ENCODE data around the gene KCNH1.

KCNH1 gene

GRCh38 chr1:210830034-210831028 lies 303.6 kb downstream of the KCNH1 start (continued):
- TF ChIP-seq, protein P1, sequence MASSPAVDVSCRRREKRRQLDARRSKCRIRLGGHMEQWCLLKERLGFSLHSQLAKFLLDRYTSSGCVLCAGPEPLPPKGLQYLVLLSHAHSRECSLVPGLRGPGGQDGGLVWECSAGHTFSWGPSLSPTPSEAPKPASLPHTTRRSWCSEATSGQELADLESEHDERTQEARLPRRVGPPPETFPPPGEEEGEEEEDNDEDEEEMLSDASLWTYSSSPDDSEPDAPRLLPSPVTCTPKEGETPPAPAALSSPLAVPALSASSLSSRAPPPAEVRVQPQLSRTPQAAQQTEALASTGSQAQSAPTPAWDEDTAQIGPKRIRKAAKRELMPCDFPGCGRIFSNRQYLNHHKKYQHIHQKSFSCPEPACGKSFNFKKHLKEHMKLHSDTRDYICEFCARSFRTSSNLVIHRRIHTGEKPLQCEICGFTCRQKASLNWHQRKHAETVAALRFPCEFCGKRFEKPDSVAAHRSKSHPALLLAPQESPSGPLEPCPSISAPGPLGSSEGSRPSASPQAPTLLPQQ (tag by site-specific recombination; IDR thresholded peaks at IDR 0.05), result peak; percentile 60; the same call in 1 of the 2 replicates
- TF ChIP-seq SCRT1 (tag by site-specific recombination; IDR thresholded peaks at IDR 0.05; ENCODE audit: borderline replicate concordance) (peak; percentile 15; the same call in 1 of the 2 replicates), BCL11B (tag by site-specific recombination; IDR thresholded peaks at IDR 0.05; ENCODE audit: low read depth) (no peak), FEZF1 (tag by site-specific recombination; IDR thresholded peaks at IDR 0.05) (peak; percentile 93), ZBTB44 (tag by site-specific recombination; IDR thresholded peaks at IDR 0.05) (peak; percentile 74), ZNF654 (tag by site-specific recombination; IDR thresholded peaks at IDR 0.05; ENCODE audit: low read depth) (no peak), ZNF549 (tag by site-specific recombination; IDR thresholded peaks at IDR 0.05) (no peak), ZNF530 (tag by site-specific recombination; IDR thresholded peaks at IDR 0.05; ENCODE audit: low read depth) (no peak), PBX3 (CRISPR knock-in tag; IDR thresholded peaks at IDR 0.05) (no peak), MZF1 (tag by site-specific recombination; IDR thresholded peaks at IDR 0.05; ENCODE audit: borderline replicate concordance) (peak; percentile 59; the same call in 1 of the 2 replicates), ZNF510 (tag by site-specific recombination; IDR thresholded peaks at IDR 0.05; ENCODE audit: insufficient replicate concordance) (peak; percentile 10), KLF9 (tag by site-specific recombination; IDR thresholded peaks at IDR 0.05; ENCODE audit: low read depth) (no peak), ZBTB17 (tag by site-specific recombination; IDR thresholded peaks at IDR 0.05) (peak; percentile 45), ZNF366 (tag by site-specific recombination; conservative IDR thresholded peaks at IDR 0.05) (peak; percentile 60; the same call in 1 of the 2 replicates), KLF8 (tag by site-specific recombination; IDR thresholded peaks at IDR 0.05) (peak; percentile 41; the same call in 1 of the 2 replicates), KLF16 (tag by site-specific recombination; IDR thresholded peaks at IDR 0.05) (0 out of 2 replicates have a peak, but pooled peaks have one; percentile 47), ZFP37 (tag by site-specific recombination; IDR thresholded peaks at IDR 0.05) (no peak), HOXC10 (CRISPR knock-in tag; IDR thresholded peaks at IDR 0.05) (no peak), ZNF785 (tag by site-specific recombination; IDR thresholded peaks at IDR 0.05) (no peak), EGR2 (tag by site-specific recombination; IDR thresholded peaks at IDR 0.05; ENCODE audit: low read depth) (peak; percentile 59; the same call in 1 of the 2 replicates), RBAK (tag by site-specific recombination; IDR thresholded peaks at IDR 0.05) (no peak), TCF7L2 (IDR thresholded peaks at IDR 0.05; ENCODE audit: borderline replicate concordance, low read depth, low read length) (peak; percentile 65), PRDM1 (tag by site-specific recombination; IDR thresholded peaks at IDR 0.05) (no peak), GLI2 (tag by site-specific recombination; IDR thresholded peaks at IDR 0.05; ENCODE audit: borderline replicate concordance, low read depth) (peak; percentile 59), ZBTB7A (tag by site-specific recombination; IDR thresholded peaks at IDR 0.05; ENCODE audit: low read depth) (no peak), ZNF280D (tag by site-specific recombination; IDR thresholded peaks at IDR 0.05) (no peak), ZBTB8A (tag by site-specific recombination; IDR thresholded peaks at IDR 0.05) (no peak), ZNF16 (tag by site-specific recombination; IDR thresholded peaks at IDR 0.05; ENCODE audit: low read depth) (no peak)
- TF ChIP-seq, protein P2, sequence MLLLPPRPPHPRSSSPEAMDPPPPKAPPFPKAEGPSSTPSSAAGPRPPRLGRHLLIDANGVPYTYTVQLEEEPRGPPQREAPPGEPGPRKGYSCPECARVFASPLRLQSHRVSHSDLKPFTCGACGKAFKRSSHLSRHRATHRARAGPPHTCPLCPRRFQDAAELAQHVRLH (tag by site-specific recombination; IDR thresholded peaks at IDR 0.05), result peak; percentile 79

All from HEK293 (cell line).